NCI-H69 (cell line): ENCODE results near the gene USP17L30.
"Not testable (repeated sequence)": the region's sequence is repeated elsewhere in the genome, so short reads cannot be mapped to it uniquely, and the experiment has no call there.

Source experiments
- DNase-seq: peaks from one replicate; lab custom pipeline; 2025; lab: John Stamatoyannopoulos, UW

USP17L30 gene, protein sequence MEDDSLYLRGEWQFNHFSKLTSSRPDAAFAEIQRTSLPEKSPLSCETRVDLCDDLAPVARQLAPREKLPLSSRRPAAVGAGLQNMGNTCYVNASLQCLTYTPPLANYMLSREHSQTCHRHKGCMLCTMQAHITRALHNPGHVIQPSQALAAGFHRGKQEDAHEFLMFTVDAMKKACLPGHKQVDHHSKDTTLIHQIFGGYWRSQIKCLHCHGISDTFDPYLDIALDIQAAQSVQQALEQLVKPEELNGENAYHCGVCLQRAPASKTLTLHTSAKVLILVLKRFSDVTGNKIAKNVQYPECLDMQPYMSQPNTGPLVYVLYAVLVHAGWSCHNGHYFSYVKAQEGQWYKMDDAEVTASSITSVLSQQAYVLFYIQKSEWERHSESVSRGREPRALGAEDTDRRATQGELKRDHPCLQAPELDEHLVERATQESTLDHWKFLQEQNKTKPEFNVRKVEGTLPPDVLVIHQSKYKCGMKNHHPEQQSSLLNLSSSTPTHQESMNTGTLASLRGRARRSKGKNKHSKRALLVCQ

DNA sequence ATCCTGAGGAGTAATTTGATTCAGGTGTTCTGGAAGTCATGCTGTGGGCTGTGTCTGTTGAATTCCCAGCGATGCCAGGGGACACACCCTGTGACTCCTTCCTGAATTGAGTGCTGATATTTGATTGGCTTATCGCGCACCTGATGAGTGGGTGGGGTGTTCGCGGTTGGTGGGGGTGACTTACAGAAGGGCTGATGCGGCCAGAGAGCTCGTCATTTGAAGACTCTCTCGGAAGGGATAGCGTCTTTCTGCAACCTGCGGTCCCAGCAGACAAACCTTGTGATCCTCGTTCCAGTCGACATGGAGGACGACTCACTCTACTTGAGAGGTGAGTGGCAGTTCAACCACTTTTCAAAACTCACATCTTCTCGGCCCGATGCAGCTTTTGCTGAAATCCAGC lies at the start of gene USP17L30:
Gene USP17L30 (plus strand): TSS at position 301 of the 400 bp plus-strand sequence. CDS start 0 bp downstream, at position 301.
- not testable (repeated sequence) for DNase-seq

- not testable (repeated sequence) for DNase-seq
These were observed 38.7 kb upstream of the USP17L30 start for GRCh38 chr4:9324191-9324590.

- not testable (repeated sequence) for DNase-seq
These were observed 38.1 kb upstream of the USP17L30 start, which contains the start of gene USP17L24 for GRCh38 chr4:9324865-9325264. TSS of gene USP17L24 (plus strand) at chr4:9325165. CDS start at chr4:9325165, 0 bp downstream.

DNA sequence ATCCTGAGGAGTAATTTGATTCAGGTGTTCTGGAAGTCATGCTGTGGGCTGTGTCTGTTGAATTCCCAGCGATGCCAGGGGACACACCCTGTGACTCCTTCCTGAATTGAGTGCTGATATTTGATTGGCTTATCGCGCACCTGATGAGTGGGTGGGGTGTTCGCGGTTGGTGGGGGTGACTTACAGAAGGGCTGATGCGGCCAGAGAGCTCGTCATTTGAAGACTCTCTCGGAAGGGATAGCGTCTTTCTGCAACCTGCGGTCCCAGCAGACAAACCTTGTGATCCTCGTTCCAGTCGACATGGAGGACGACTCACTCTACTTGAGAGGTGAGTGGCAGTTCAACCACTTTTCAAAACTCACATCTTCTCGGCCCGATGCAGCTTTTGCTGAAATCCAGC lies 33.3 kb upstream of the USP17L30 start, which contains the start of gene USP17L25:
Gene USP17L25 (plus strand): TSS at position 301 of the 400 bp plus-strand sequence. CDS start 0 bp downstream, at position 301.
- DNase-seq, result not testable (repeated sequence)

DNA sequence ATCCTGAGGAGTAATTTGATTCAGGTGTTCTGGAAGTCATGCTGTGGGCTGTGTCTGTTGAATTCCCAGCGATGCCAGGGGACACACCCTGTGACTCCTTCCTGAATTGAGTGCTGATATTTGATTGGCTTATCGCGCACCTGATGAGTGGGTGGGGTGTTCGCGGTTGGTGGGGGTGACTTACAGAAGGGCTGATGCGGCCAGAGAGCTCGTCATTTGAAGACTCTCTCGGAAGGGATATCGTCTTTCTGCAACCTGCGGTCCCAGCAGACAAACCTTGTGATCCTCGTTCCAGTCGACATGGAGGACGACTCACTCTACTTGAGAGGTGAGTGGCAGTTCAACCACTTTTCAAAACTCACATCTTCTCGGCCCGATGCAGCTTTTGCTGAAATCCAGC lies 28.6 kb upstream of the USP17L30 start, which contains the start of gene USP17L26:
Gene USP17L26 (plus strand): TSS at position 301 of the 400 bp plus-strand sequence. CDS start 0 bp downstream, at position 301.
- DNase-seq, result not testable (repeated sequence)

GRCh38 chr4:9339103-9339502 lies 23.8 kb upstream of the USP17L30 start, which contains the start of gene USP17L5:
TSS of gene USP17L5 (plus strand) at chr4:9339403. CDS start at chr4:9339403, 0 bp downstream.
- DNase-seq, result not testable (repeated sequence)

DNA sequence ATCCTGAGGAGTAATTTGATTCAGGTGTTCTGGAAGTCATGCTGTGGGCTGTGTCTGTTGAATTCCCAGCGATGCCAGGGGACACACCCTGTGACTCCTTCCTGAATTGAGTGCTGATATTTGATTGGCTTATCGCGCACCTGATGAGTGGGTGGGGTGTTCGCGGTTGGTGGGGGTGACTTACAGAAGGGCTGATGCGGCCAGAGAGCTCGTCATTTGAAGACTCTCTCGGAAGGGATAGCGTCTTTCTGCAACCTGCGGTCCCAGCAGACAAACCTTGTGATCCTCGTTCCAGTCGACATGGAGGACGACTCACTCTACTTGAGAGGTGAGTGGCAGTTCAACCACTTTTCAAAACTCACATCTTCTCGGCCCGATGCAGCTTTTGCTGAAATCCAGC lies 19.1 kb upstream of the USP17L30 start, which contains the start of gene USP17L27:
Gene USP17L27 (plus strand): TSS at position 301 of the 400 bp plus-strand sequence. CDS start 0 bp downstream, at position 301.
- DNase-seq, result not testable (repeated sequence)

DNA sequence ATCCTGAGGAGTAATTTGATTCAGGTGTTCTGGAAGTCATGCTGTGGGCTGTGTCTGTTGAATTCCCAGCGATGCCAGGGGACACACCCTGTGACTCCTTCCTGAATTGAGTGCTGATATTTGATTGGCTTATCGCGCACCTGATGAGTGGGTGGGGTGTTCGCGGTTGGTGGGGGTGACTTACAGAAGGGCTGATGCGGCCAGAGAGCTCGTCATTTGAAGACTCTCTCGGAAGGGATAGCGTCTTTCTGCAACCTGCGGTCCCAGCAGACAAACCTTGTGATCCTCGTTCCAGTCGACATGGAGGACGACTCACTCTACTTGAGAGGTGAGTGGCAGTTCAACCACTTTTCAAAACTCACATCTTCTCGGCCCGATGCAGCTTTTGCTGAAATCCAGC lies 14.3 kb upstream of the USP17L30 start, which contains the start of gene USP17L28:
Gene USP17L28 (plus strand): TSS at position 301 of the 400 bp plus-strand sequence. CDS start 0 bp downstream, at position 301.
- not testable (repeated sequence) for DNase-seq

- not testable (repeated sequence) for DNase-seq
These were observed 12.1 kb upstream of the USP17L30 start for GRCh38 chr4:9350866-9351265.

DNA sequence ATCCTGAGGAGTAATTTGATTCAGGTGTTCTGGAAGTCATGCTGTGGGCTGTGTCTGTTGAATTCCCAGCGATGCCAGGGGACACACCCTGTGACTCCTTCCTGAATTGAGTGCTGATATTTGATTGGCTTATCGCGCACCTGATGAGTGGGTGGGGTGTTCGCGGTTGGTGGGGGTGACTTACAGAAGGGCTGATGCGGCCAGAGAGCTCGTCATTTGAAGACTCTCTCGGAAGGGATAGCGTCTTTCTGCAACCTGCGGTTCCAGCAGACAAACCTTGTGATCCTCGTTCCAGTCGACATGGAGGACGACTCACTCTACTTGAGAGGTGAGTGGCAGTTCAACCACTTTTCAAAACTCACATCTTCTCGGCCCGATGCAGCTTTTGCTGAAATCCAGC lies 9.6 kb upstream of the USP17L30 start, which contains the start of gene USP17L29:
Gene USP17L29 (plus strand): TSS at position 301 of the 400 bp plus-strand sequence. CDS start 0 bp downstream, at position 301.
- not testable (repeated sequence) for DNase-seq

- DNase-seq, result not testable (repeated sequence)
These were observed 17.0 kb downstream of the USP17L30 start for GRCh38 chr4:9379881-9380280.

- not testable (repeated sequence) for DNase-seq
These were observed 18.1 kb downstream of the USP17L30 start for GRCh38 chr4:9381012-9381534.

GRCh38 chr4:9384126-9384525 lies 21.2 kb downstream of the USP17L30 start:
- no peak for DNase-seq

- DNase-seq, result not testable (repeated sequence)
These were observed 26.1 kb downstream of the USP17L30 start for GRCh38 chr4:9389001-9389400.

DNA sequence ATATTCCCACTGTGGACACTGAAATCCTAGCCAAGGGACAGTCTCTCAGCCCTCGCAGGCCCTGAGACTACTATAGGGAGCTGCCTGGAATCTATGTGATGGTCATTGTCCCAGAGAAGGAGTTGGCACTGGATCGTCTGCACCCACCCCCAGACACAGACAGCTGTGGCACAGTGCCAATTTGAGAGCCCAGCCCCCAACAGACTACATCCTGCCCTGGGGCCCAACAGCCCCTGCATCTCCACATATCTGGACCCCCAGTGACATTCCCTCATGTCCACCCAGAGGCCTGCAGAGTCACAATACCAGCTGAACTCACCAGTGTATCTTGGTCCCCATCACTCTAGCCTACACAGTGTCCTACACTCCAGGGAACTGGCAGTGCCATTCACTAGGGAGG lies 42.8 kb downstream of the USP17L30 start:
- DNase-seq, result not testable (repeated sequence)

GRCh38 chr4:9406491-9406890 lies 43.6 kb downstream of the USP17L30 start:
- DNase-seq, result not testable (repeated sequence)

GRCh38 chr4:9409793-9410192 lies 46.9 kb downstream of the USP17L30 start:
- no peak for DNase-seq
